ENCODE measurements around the gene DNAJC17. TPM values are rescaled to one million over a fixed set of nuclear protein-coding genes. Genes with fewer than 3 reads are reported as not detected.
A peak's percentile ranks its signal among the peaks of the same experiment; 100 is the strongest.

Gene DNAJC17
- total and polyA plus RNA-seq, 4 experiments from 2014 or later: 24.3 to 43.9 (median 36.0) TPM

DNA sequence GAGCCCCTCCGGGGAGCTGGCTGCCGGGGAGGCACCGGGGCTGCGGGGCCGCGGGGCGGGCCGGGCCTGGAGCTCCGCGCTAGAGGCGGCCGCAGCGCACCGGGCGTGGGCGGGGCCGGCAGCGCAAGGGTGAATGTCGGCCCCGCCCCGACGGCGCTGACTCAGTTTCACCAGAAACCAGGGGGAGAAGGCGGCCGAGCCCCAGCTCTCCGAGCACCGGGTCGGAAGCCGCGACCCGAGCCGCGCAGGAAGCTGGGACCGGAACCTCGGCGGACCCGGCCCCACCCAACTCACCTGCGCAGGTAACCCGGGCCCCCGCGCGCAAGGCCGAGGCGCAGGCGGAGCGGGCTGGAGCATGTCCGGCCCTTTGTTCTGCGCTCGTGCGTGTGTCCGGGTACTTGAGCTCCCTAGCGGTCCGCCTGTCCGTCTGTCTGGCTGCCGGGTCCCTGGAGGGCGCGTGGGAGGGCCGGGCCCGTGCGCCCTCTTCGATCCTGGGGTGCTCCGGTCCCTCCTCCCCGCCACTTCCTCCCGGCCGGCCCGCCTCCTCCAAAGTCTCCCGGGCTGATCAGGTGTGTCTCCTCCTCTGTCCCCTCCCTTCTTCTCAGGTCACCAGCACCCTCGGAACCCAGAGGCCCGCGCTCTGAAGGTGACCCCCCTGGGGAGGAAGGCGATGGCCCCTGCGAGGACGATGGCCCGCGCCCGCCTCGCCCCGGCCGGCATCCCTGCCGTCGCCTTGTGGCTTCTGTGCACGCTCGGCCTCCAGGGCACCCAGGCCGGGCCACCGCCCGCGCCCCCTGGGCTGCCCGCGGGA, 36.8 kb upstream of the DNAJC17 start, which contains the start of gene SPINT1:
TSS of gene SPINT1 (plus strand) at position 164 of the 811 bp plus-strand sequence. CDS start at position 671, 507 bp downstream.
- ChIA-PET POLR2A (ENCODE audit: partially characterized antibody) (interaction anchor here (0.6 to 2.1 kb wide), 5 partner anchors 11 to 387 kb away, joined by 3 to 8 read pairs (median 3); partner anchors contain the start of genes CHP1, DNAJC17, EXD1 and GCHFR), CTCF (ENCODE audit: partially characterized antibody) (interaction anchor here (1.2 to 3.2 kb wide), 4 partner anchors 14 to 51 kb away, joined by 3 to 24 read pairs (median 3); no protein-coding TSS in a partner anchor)
- H3K27me3 ChIP-seq (ENCODE audit: insufficient read depth, low read length): no peaks in the 10 kb centered on the region
- no peaks in the 10 kb centered on the region for H3K9me3 ChIP-seq (ENCODE audit: control insufficient read depth in 1 of 2, low read length in 2 of 2)
- peaks cover 0 to 2% of the 10 kb centered on the region in 2 donors for H3K27me3 Mint-ChIP-seq
- peaks cover 0 to 3% of the 10 kb centered on the region in 2 donors for H3K36me3 Mint-ChIP-seq
- H3K27ac Mint-ChIP-seq: peak within 1 kb of the TSS; percentile 13 to 85 (median 62)
- intact Hi-C loops (cut with micrococcal nuclease): no loop called here
- no peaks in the 10 kb centered on the region for H3K36me3 ChIP-seq (ENCODE audit: insufficient read depth, low read length)
- peak within 1 kb of the TSS; percentile 84 to 90 (median 86) for H3K4me3 Mint-ChIP-seq
- peaks cover 35% of the 10 kb centered on the region for H3K4me1 ChIP-seq (ENCODE audit: insufficient read depth, low read length)
- H3K4me1 Mint-ChIP-seq: peaks cover 12 to 39% (median 23%) of the 10 kb centered on the region in 4 donors
- DNase-seq: peak; percentile 22 to 44 (median 28)
- no peak within 1 kb of the TSS for H3K27ac ChIP-seq (ENCODE audit: low read depth, low read length)
- peak within 1 kb of the TSS; percentile 42 to 63 for H3K4me3 ChIP-seq (ENCODE audit: low read length in 2 of 2)
- H3K9me3 Mint-ChIP-seq: no peaks in the 10 kb centered on the region

DNA sequence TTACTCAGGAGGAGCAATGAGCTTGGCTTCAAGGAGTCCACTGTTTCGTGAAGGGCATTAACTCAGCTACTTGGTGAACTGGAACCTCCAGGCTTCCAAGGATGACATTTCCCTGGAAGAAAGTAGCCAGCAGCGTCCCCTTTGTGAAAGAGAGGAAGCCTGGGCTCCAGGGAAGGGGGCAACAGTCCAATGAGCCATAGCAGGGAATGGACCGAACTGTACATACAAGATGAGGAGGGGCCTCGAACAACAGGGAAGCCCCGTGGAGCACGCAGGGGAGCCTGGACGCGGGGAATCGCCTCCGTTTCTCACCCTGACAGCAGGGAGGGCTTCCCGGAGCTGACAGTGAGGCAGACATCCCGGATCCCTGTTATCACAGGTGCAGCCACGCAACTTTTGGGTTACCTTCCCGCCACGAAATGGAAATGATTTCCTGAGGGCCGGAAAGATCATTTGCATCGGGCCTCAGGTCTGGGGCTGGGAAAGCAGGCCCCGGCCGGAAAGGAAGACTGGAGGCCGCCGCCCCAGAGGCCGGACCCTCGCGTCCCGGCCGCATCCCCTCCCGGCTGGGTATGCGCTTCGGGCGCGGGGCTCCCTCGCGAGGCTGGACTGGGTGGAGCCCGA, 36.1 kb upstream of the DNAJC17 start:
- no peak overlapping the region for H3K27ac ChIP-seq (ENCODE audit: low read depth, low read length)
- H3K4me1 ChIP-seq (ENCODE audit: insufficient read depth, low read length): peaks cover 35% of the 10 kb centered on the region
- intact Hi-C loops (cut with micrococcal nuclease): no loop called here
- Mint-ChIP-seq H3K4me1 (peaks cover 12 to 39% (median 22%) of the 10 kb centered on the region in 4 donors), H3K9me3 (no peaks in the 10 kb centered on the region), H3K27ac (peak overlapping the region in 2 of 7 donors; percentile 13 to 46), H3K4me3 (peak overlapping the region; percentile 78 to 86 (median 84)), H3K36me3 (peaks cover 0 to 3% of the 10 kb centered on the region in 2 donors), H3K27me3 (peaks cover 0 to 2% of the 10 kb centered on the region in 2 donors)
- no peaks in the 10 kb centered on the region for H3K9me3 ChIP-seq (ENCODE audit: control insufficient read depth in 1 of 2, low read length in 2 of 2)
- no peak for DNase-seq
- POLR2A ChIA-PET (ENCODE audit: partially characterized antibody): interaction anchor here (0.6 to 2.1 kb wide), 4 partner anchors 10 to 79 kb away, joined by 3 to 8 read pairs (median 4); partner anchors contain the start of genes DNAJC17, GCHFR, VPS18 and ZFYVE19
- H3K27me3 ChIP-seq (ENCODE audit: insufficient read depth, low read length): no peaks in the 10 kb centered on the region
- H3K36me3 ChIP-seq (ENCODE audit: insufficient read depth, low read length): no peaks in the 10 kb centered on the region
- peak overlapping the region in 1 of 2 donors; percentile 63 for H3K4me3 ChIP-seq (ENCODE audit: low read length in 2 of 2)
- CTCF ChIA-PET (ENCODE audit: partially characterized antibody): interaction anchor here (1.2 to 3.2 kb wide), 3 partner anchors 15 to 52 kb away, joined by 3 to 24 read pairs (median 3); no protein-coding TSS in a partner anchor

DNA sequence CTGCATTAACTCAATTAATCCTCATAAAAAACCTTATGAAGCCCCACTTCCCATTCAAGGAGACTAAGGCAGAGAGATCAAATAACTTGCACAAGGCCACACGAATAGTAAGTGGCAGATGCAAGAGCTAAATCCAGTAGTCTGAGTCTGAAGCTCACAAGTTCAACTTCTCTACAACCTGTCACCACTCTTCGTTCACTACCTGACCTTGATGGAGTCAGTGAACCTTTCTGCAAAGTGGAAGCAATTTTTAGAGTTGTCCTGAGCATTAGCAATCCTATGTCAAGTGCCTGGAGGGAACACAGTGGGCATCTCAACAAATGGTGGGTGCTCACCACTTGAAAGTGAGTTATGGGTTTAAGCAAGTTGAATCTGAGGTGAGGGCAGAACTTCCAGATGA, 34.5 kb upstream of the DNAJC17 start:
- H3K27me3 Mint-ChIP-seq: peaks cover 0 to 2% of the 10 kb centered on the region in 2 donors
- H3K27ac Mint-ChIP-seq: no peak overlapping the region
- DNase-seq: no peak
- H3K9me3 Mint-ChIP-seq: no peaks in the 10 kb centered on the region
- H3K4me3 Mint-ChIP-seq: peak overlapping the region in 5 of 8 donors; percentile 15 to 55 (median 28)
- peaks cover 0 to 3% of the 10 kb centered on the region in 2 donors for H3K36me3 Mint-ChIP-seq
- Histone ChIP-seq H3K9me3 (ENCODE audit: control insufficient read depth in 1 of 2, low read length in 2 of 2) (no peaks in the 10 kb centered on the region), H3K4me1 (ENCODE audit: insufficient read depth, low read length) (peaks cover 25% of the 10 kb centered on the region), H3K4me3 (ENCODE audit: low read length in 2 of 2) (no peak overlapping the region), H3K36me3 (ENCODE audit: insufficient read depth, low read length) (no peaks in the 10 kb centered on the region), H3K27me3 (ENCODE audit: insufficient read depth, low read length) (no peaks in the 10 kb centered on the region), H3K27ac (ENCODE audit: low read depth, low read length) (no peak overlapping the region)
- H3K4me1 Mint-ChIP-seq: peaks cover 5 to 24% (median 13%) of the 10 kb centered on the region in 4 donors
- intact Hi-C loops (cut with micrococcal nuclease): no loop called here
- ChIA-PET CTCF (ENCODE audit: partially characterized antibody) (interaction anchor here (0.6 to 1.5 kb wide), 2 partner anchors 16 to 19 kb away, joined by 4 to 7 read pairs; no protein-coding TSS in a partner anchor), POLR2A (ENCODE audit: partially characterized antibody) (no interaction called here)

DNA sequence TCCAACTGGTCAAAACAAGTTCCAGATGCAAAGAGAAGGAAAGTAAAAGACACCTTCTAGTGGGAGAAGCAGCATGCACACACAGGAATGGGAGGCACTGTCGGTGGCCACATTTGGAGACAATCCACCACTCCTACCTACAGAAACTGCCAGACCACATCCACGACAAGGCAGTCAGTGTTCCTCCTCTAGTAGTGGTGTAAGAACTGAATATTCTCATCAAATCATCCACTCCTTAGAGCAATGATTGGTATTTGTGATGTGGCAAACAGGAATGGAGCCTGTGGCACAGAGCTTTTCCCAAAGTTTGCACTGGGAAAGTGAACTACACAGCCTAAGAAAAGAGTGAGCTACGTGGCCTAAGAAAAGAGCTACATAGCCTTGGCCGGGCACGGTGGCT, 31.5 kb upstream of the DNAJC17 start:
- Mint-ChIP-seq H3K27ac (peak overlapping the region in 1 of 7 donors; percentile 12), H3K4me1 (peaks cover 0 to 5% (median 3%) of the 10 kb centered on the region in 4 donors), H3K9me3 (no peaks in the 10 kb centered on the region), H3K4me3 (no peak overlapping the region), H3K27me3 (peaks cover 0 to 2% of the 10 kb centered on the region in 2 donors), H3K36me3 (peaks cover 0 to 1% of the 10 kb centered on the region in 2 donors)
- no peaks in the 10 kb centered on the region for H3K9me3 ChIP-seq (ENCODE audit: control insufficient read depth in 1 of 2, low read length in 2 of 2)
- DNase-seq: no peak
- intact Hi-C loops (cut with micrococcal nuclease): no loop called here
- H3K27me3 ChIP-seq (ENCODE audit: insufficient read depth, low read length): no peaks in the 10 kb centered on the region
- no peaks in the 10 kb centered on the region for H3K36me3 ChIP-seq (ENCODE audit: insufficient read depth, low read length)
- POLR2A ChIA-PET (ENCODE audit: partially characterized antibody): no interaction called here
- no peak overlapping the region for H3K27ac ChIP-seq (ENCODE audit: low read depth, low read length)
- no peak overlapping the region for H3K4me3 ChIP-seq (ENCODE audit: low read length in 2 of 2)
- CTCF ChIA-PET (ENCODE audit: partially characterized antibody): interaction anchor here (3.2 kb wide), 1 partner anchor 19 kb away, joined by 16 read pairs; no protein-coding TSS in a partner anchor
- H3K4me1 ChIP-seq (ENCODE audit: insufficient read depth, low read length): peaks cover 3% of the 10 kb centered on the region

DNA sequence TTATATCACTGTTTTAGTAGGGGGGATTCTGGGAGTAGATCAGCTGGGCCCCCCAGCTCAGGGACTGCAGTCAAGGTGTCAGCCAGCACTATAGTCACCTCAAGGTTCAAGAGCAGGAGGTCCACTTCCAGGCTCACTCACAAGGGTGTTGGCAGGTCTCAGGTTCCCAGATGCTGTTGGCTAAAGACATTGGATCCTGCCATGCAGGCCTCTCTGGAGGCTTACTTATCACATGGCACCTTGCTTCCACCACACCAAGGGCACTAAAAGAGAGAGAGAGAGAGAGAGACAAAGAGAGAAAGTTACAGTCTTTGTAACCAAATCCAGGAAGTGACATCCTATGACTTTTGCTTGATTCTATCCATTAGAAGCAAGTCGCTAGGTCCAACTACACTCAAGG, 28.7 kb upstream of the DNAJC17 start:
- H3K27me3 ChIP-seq (ENCODE audit: insufficient read depth, low read length): no peaks in the 10 kb centered on the region
- intact Hi-C loops (cut with micrococcal nuclease): no loop called here
- CTCF ChIA-PET (ENCODE audit: partially characterized antibody): no interaction called here
- no peaks in the 10 kb centered on the region for H3K4me1 ChIP-seq (ENCODE audit: insufficient read depth, low read length)
- H3K9me3 ChIP-seq (ENCODE audit: control insufficient read depth in 1 of 2, low read length in 2 of 2): no peaks in the 10 kb centered on the region
- H3K4me3 ChIP-seq (ENCODE audit: low read length in 2 of 2): no peak overlapping the region
- Mint-ChIP-seq H3K9me3 (no peaks in the 10 kb centered on the region), H3K27ac (no peak overlapping the region), H3K27me3 (no peaks in the 10 kb centered on the region), H3K36me3 (no peaks in the 10 kb centered on the region), H3K4me3 (no peak overlapping the region), H3K4me1 (no peaks in the 10 kb centered on the region)
- no peak for DNase-seq
- no peak overlapping the region for H3K27ac ChIP-seq (ENCODE audit: low read depth, low read length)
- POLR2A ChIA-PET (ENCODE audit: partially characterized antibody): no interaction called here
- no peaks in the 10 kb centered on the region for H3K36me3 ChIP-seq (ENCODE audit: insufficient read depth, low read length)

DNA sequence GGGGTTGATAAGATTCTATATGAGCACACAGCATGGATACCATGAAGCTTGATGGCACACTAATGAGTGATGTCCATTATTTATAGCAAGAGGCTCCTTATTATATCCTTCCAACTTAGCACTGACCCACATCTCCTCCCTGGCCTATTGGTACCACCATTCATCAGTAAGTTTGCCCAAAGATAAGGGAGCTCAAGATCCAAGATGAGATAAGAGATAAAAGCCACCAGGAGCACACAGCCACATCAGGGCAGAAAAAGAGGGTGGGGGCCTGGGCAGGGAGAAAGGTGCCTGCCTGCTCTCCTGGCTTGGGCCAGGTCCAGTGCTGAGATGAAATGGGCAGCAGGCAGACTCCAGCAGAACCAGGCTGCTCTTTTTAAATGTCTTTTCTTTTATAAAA, 25.6 kb upstream of the DNAJC17 start:
- Histone ChIP-seq H3K27ac (ENCODE audit: low read depth, low read length) (no peak overlapping the region), H3K4me1 (ENCODE audit: insufficient read depth, low read length) (no peaks in the 10 kb centered on the region), H3K36me3 (ENCODE audit: insufficient read depth, low read length) (no peaks in the 10 kb centered on the region), H3K4me3 (ENCODE audit: low read length in 2 of 2) (no peak overlapping the region), H3K9me3 (ENCODE audit: control insufficient read depth in 1 of 2, low read length in 2 of 2) (no peaks in the 10 kb centered on the region), H3K27me3 (ENCODE audit: insufficient read depth, low read length) (no peaks in the 10 kb centered on the region)
- CTCF ChIA-PET (ENCODE audit: partially characterized antibody): no interaction called here
- POLR2A ChIA-PET (ENCODE audit: partially characterized antibody): interaction anchor here (0.7 kb wide), 1 partner anchor 11 kb away, joined by 3 read pairs; the partner anchor contains the start of gene SPINT1
- Mint-ChIP-seq H3K27me3 (no peaks in the 10 kb centered on the region), H3K4me3 (no peak overlapping the region), H3K27ac (no peak overlapping the region), H3K4me1 (no peaks in the 10 kb centered on the region), H3K9me3 (no peaks in the 10 kb centered on the region), H3K36me3 (no peaks in the 10 kb centered on the region)
- intact Hi-C loops (cut with micrococcal nuclease): no loop called here
- DNase-seq: no peak

DNA sequence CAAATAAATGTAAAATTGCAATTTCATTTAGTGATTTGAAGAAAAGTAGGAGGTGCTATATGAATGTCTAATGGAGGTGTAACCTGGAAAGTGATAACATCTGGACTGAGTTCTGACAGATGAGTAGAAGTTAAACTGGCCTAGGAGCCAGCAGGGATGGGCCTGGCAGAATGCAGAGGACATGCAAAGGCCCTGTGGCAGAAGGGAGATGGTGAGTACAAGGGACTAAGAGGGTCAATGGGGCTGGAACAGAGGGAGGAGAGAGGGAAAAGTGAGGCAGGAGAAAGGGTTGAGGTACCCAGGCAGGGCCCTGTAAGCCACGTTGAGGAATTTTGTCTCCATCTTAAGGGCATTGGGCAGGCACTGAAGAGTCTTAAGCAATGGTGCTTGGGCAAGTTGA, 24.6 kb upstream of the DNAJC17 start:
- Histone ChIP-seq H3K4me1 (ENCODE audit: insufficient read depth, low read length) (no peaks in the 10 kb centered on the region), H3K36me3 (ENCODE audit: insufficient read depth, low read length) (no peaks in the 10 kb centered on the region), H3K9me3 (ENCODE audit: control insufficient read depth in 1 of 2, low read length in 2 of 2) (no peaks in the 10 kb centered on the region), H3K27ac (ENCODE audit: low read depth, low read length) (no peak overlapping the region), H3K4me3 (ENCODE audit: low read length in 2 of 2) (no peak overlapping the region), H3K27me3 (ENCODE audit: insufficient read depth, low read length) (no peaks in the 10 kb centered on the region)
- no peak for DNase-seq
- Mint-ChIP-seq H3K9me3 (no peaks in the 10 kb centered on the region), H3K4me1 (no peaks in the 10 kb centered on the region), H3K27ac (no peak overlapping the region), H3K36me3 (no peaks in the 10 kb centered on the region), H3K27me3 (no peaks in the 10 kb centered on the region), H3K4me3 (peak overlapping the region in 1 of 8 donors; percentile 32)
- ChIA-PET POLR2A (ENCODE audit: partially characterized antibody) (no interaction called here), CTCF (ENCODE audit: partially characterized antibody) (no interaction called here)
- intact Hi-C loops (cut with micrococcal nuclease): no loop called here
